GM21367 (cell line): ENCODE measurements around the gene PARVG.
"Not testable (repeated sequence)": the region's sequence is repeated elsewhere in the genome, so short reads cannot be mapped to it uniquely, and the experiment has no call there.

Experiments used
- ATAC-seq: cut with Tn5 transposase; IDR thresholded peaks from one replicate; pipeline ENCODE4 v1.9.1; 2021; ENCODE audit not compliant: unreplicated experiment

The PARVG gene

DNA sequence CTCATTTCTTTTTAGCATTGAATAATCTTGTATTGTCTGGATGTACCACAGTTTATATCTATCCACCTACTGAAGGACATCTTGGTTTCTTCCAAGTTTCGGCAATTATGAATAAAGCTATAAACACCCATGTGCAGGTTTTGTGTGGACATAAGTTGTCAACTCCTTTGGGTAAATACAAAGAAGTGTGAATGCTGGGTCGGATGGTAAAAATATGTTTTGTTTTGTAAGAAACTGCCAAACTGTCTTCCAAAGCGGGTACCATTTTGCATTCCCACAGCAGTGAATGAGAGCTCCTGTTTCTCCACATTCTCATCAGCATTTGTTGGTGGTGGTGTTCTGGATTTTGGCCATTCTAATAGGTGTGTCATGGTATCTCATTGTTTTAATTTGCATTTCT is 60.4 kb downstream of the PARVG start:
- not testable (repeated sequence) for ATAC-seq

DNA sequence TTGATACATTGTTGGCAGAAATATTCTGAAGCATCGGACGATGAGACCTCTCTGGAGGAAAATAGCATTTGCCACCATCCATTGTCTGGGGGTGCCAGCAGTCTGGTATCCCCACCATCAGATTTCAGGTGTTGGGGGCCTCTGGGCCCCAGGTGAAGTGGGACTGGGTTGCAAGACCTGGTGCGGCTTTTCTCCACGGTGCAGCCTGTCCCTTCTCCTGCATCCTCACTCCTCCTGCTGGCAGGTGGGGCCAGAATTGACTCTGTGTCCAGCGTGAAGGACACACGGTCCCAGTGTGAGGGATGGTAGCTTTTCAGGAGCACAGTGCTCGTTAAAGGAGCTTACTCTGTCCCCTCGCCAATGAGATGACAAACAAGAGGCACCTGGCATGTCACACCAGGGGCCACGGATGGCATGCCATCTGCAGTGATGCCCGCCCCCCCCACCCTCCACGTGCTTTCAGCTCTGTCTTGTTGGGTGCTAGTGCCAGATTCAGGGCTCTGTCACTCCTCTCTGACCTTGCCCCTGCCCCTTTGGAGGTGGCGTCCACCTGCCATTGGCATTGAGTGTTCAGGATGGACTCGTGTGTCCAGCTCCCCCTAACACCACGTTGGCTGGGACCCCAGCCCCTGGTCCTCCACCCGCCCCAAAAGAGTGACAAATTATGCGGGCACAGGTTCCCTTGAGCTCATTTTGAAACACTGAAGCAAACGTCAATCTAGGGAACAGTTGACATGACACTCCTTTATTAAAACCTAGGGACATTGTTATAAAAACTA is 62.4 kb downstream of the PARVG start:
- ATAC-seq = no peak

DNA sequence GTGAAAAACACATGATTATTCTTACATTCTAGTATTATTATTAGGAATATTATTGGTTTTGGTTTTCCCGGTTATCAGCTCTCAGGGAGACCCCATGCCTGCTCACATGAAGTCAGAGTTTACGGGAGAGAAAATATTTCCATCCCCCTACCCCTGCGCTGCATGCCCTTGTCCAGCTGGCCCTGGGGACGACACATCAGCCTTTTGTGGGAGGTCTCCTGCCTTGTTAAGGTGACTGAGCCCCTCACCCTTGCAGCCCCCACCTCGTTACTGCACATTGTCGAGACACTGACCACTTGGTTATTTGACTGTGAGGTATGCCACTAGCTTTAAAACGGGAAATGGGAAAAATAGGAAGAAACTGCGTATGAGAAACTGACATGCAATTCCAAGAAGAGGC is 63.0 kb downstream of the PARVG start:
- no peak for ATAC-seq

DNA sequence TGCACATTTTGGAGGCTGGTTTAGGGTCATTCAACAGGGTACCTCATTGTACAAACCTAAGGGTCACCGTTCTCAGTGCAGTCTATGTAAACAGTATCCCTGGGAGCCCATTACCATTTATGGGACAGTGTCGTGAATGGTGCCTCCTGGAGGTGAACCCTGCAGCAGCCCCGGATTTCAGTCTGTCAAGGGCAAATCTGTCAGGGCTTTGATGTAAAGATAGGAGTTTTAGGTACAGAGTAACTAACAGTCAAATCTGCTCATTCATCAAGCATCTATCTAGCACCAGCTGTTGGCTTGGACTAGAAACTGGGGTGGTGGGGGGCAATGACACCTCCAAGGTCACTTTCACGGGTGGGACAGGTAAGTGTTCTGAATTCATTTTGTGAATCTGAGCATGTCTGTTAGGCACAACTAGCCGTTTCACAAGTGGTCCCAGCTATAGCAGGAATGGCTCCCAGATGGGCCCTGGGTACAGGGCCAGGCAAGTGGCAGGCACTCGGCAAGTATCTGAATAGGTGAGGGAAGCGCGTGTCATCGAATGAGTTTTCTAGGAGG is 63.6 kb downstream of the PARVG start:
- ATAC-seq = no peak

DNA sequence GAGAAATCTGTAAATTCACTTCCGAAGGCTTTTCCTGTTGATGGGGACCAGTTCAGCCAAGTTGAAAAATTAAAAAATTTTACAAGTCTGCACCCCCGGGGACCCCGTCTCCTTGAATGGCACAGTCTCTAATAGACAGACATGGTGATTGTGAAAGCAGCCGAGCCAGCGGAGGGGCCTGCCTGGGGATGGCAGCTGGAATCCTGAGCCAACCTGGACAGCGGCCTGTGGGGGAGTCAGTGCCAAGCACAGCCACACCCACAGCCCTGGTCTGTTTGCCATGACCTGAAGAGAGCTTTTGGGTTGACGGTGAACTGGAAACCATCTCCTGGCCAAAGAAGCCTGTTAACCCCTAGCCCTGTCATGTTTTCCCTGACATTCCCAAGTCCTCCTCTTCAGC is 64.7 kb downstream of the PARVG start:
- ATAC-seq = no peak

DNA sequence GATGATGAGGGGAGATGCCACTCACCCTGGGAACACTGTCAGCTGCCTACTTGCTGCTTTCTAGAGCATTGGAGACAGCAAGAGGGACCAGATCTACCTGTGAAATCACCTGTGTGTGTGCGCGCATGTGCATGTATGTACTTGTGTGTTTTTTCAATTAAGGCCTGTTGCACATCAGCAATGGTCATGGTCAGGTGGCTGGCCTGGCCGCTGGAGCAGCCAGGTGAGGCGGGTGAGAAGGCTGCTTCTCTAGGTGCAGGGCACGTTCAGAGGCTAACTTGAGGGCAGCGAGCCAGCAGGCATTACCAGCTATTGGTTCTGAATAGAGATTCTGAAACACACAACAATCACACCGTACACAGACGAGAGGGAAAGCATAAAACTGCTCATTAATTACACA is 65.1 kb downstream of the PARVG start:
- ATAC-seq = no peak

DNA sequence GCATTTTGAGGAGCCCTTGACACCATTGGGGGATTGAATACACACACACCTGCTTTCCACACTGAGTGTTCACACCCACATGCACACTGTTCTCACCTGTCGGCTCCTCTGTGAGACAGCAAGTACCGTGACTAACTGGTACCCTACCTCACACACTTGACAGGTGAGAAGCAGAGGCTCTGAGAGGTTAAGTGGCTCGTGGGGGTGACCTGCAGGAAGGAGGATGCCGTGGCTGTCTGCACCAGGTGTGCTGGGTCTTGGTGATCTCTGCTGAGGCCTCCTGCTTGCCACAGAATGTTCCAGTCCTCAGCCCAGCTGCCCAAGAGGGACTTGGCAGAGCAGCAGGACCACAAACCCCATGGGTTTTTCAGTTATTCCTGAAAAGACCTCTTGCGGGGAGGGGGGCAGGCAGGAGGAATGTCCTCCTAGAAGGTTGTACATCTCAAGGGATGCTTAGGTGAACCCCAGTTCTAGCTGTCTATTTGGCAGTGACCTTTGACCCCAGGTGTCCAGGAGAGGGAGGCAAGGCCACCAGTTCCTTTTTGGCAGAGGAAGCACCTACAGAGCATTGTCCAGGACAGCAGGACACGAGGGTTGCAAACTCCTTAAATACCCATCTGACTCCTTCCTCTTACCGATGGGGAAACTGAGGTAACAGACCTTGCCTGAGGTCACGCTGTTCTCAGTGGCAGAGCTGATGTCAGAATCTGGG is 66.0 kb downstream of the PARVG start:
- no peak for ATAC-seq

DNA sequence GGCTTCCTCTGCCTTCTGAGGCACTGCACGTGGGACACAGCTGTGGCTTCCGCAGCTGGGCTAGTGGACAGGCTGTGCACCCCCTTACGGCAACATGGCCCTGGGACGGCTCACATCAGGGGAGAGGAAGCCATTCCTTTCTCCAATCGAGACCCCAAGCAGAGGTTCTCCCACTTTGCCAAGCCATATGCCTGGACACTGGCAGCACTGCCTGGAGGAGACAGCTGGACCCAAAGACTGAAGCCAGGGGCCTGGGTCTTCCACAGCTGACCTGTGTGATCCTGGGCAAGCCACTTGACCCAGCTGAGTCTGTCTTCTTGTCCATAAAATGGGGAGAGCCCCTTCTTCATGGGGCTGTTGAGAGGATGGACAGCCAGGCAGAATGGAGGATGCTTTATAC is 66.6 kb downstream of the PARVG start:
- no peak for ATAC-seq

DNA sequence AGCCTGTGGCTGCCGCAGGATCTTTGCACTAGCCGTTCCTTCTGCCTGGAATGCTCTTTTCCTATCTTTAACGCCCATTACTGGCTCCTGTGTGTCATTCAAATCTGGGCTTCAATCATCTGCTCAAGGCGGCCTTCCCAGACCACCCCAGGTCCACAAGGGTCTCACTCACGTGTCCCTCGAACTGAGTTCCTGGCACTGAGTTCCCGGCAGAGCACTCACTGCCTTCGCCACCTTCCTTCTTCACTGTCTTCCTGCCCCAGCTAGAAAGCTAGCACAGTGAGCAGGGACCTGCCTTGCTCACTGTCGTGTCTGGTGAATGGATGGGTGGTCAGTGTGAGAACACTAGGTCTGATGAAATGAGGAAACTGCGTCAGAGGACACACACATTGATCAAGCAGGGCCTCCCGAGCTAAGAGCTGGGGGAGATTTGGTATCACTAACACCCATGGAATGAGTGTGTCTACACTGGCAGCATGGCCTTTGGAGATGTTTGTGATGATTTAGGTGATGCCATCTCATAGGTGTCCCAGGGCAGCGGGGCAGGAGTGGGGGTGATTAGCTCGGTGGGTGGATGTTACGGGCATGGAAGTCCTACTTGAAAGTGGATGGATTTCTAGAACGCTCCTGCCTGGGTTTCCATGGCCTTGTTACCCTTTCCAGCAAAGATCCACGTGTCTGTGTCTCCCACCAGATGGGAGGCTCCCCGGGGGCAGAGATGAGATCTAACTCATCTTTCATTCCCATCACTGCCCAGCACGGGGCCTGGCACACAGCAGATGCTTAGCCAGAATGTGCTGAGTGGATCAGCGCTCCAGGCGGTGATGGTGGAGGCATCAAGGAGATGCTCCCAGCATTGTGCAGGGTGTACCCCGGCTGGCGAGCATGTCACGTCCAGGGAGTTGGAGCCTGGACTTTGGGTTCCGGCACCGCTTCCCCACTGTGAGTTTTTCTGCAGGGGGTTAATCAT is 67.5 kb downstream of the PARVG start:
- no peak for ATAC-seq

DNA sequence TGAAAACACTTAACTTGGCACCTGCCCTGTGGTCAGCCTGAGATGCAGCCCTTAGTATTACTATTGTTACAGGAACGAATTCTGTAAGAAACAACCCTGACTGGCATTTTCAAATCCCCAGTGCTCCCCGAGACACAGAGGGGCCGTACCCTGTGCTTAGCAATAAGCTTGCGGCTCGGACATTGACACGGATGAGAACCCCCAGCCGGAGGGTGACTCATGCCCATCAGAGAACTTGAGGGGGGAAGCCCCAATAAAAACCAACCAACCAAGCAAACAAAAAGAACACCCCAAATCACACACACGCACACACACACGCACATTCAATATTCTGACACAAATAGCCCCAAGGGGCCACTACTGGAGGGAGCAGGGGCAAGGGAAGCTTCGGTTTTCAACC is 68.2 kb downstream of the PARVG start:
- ATAC-seq = no peak

DNA sequence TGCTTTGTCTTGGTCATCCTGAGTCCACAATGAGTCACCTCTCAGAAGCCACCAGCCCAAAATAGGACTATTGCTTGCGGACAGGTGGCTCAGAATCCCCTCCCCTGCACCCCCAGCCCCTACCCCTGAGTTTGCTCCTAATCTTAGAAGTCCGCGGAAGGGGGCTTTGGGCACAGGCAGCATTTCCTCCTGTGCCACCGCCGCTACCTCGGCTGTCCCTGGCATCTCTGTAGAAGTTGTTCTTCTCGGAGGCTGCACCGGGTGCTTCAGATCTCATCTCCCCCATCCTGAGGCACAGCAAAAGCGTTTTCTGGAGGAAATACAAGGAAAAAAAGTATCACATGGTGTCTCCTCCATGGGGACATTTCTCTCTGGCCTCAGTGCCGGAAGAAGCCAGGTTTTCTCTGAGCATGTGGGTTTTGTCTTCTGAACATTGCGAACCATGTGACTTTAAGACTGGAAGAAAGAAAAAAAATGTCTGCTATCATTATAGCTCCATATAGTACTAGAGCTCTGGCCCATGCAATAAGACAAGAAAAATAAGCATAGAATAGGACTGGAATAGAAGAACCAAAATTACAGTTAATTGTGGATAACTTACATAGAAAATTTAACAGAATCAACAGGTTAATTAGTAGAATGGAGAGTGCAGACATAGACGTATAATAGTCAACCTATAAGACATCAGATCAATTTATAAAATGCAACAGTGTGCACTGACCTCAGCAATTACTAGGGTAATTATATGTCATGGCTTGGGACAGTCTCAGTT is 68.8 kb downstream of the PARVG start:
- no peak for ATAC-seq

DNA sequence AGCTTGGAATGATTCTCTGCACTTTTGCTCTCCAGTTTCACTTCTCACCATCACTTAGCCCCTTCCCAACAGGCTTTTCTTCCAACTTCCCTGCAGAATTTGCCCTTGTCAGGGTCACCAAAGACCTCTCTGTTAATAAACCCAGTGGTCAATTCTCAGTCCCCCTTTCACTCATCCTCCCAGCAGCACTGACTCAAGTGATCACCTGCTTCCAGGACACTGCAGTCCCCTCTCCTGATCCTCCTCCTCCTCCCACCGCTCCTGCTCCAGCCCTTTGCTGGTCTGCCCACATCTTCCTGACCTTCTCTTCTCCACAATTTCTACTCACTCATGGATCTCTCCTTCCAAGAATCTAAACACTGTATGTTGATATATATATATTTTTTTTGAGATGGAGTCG is 74.1 kb downstream of the PARVG start:
- no peak for ATAC-seq

DNA sequence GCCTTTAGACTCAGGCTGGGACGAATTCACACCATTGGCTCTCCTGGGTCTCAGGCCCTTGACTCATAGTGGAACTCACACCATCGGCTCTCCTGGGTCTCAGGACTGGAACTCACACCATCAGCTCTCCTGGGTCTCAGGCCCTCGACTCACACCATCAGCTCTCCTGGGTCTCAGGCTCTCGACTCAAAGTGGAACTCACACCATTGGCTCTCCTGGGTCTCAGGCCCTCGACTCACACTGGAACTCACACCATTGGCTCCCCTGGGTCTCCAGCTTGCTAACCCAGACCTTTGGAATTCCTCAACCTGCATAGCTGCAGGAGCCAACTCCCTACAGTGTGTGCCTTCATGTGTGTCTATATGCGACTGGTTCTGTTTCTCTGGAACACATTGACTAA is 75.4 kb downstream of the PARVG start:
- ATAC-seq = no peak

DNA sequence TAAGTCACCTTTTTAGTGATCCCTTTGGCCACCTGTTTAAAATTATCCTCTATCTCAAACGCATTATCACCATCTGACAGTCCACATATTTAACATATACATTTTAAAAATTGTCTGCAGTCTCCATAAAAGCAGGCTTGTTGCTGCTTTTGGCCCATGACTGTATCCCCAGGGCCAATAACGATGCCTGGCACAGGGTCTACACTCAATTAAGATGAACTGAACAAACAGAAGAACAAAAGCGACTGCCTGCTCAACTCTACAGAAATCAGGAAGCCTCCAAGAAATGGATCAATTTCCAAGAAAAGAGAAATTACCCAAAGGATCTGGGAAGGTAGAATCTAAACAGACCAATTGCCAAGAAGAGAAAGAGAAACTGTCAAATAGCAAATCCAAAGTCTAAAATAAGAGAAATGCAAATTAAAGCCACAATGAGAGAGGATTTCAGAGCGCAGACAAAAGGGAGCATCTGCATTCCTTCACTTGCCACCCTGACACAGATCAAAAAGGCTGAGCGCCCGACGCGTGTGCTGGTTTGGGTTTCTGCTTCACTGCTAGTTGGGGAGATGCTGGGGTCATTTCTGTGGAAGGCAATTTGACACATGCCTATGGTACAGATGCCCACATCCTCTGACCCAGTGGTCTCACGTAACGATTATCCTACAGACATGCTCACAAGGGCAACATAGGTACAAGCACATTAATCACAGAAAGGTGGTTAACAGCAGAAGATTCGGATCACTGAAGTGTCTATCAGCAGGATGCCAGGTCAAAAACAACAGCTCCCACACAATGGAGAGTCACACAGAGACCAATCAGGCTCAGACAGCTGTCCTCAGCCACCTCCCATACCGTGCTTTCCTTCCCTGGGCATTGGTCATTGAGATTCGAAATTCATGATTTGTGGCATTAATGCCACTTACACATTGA is 76.1 kb downstream of the PARVG start:
- ATAC-seq = no peak
